ENCODE data around the gene FAM89A.
A peak's percentile ranks its signal among the peaks of the same experiment; 100 is the strongest.

Gene FAM89A

GRCh38 chr1:230976360-230976759 lies 63.7 kb downstream of the FAM89A start:
- no peaks in the 10 kb centered on the region for H3K36me3 ChIP-seq (ENCODE audit: insufficient read depth, low read length)
- H3F3A ChIP-seq (ENCODE audit: low read depth): peaks cover 7% of the 10 kb centered on the region
- H4K20me1 ChIP-seq (ENCODE audit: insufficient read depth, low read length, poor library complexity, severe bottlenecking): peaks cover 27% of the 10 kb centered on the region
- no peaks in the 10 kb centered on the region for H3K9me3 ChIP-seq (ENCODE audit: insufficient read depth, low read depth, low read length)
- H3K9ac ChIP-seq (ENCODE audit: low read depth, low read length, poor library complexity, severe bottlenecking): peak overlapping the region; percentile 17
- H3K9me2 ChIP-seq (replicated peaks; ENCODE audit: low read depth, low read length): no peaks in the 10 kb centered on the region
- H3K79me2 ChIP-seq (ENCODE audit: insufficient read depth, low read length): peaks cover 16% of the 10 kb centered on the region
- peaks cover 48% of the 10 kb centered on the region for H3K4me1 ChIP-seq (ENCODE audit: insufficient read depth, low read length, poor library complexity, severe bottlenecking)
- TF ChIP-seq EZH2phosphoT487 (IDR thresholded peaks at IDR 0.05; ENCODE audit: borderline replicate concordance): no peak
- TF ChIP-seq CTCF (conservative IDR thresholded peaks at IDR 0.05; ENCODE audit: low read length): no peak
- peak overlapping the region; percentile 96 for H3K4me3 ChIP-seq (ENCODE audit: low read length, poor library complexity, severe bottlenecking)
- no peaks in the 10 kb centered on the region for H3K27me3 ChIP-seq (ENCODE audit: insufficient read depth, low read length, poor library complexity, severe bottlenecking)
- H3K4me2 ChIP-seq (ENCODE audit: low read depth, low read length, poor library complexity, severe bottlenecking): peak overlapping the region; percentile 87
- H2AFZ ChIP-seq (ENCODE audit: low read length): no peak overlapping the region

DNA sequence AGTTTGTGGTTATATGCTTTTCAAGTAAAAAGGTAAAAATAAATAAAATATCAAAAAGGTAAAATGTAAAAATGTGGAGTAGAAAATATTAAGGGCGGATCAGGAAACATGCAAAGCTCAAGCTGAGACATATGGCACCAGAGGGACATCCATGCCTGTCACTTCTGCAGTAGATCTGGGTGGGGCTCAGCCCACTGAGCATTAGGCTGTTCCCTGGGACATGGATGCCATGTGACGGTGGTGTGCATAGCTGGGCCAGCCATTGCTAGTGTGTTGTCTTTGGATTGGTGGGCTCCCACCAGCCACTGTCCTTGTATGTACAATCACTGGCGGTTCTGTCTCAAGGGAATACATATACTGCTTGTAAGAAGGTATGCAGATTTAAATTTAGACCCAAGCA lies 64.4 kb downstream of the FAM89A start:
- Histone ChIP-seq H4K20me1 (ENCODE audit: insufficient read depth, low read length, poor library complexity, severe bottlenecking) (peaks cover 27% of the 10 kb centered on the region), H3K9ac (ENCODE audit: low read depth, low read length, poor library complexity, severe bottlenecking) (no peak overlapping the region), H3K4me1 (ENCODE audit: insufficient read depth, low read length, poor library complexity, severe bottlenecking) (peaks cover 48% of the 10 kb centered on the region), H3K79me2 (ENCODE audit: insufficient read depth, low read length) (peaks cover 16% of the 10 kb centered on the region), H3K9me2 (replicated peaks; ENCODE audit: low read depth, low read length) (no peaks in the 10 kb centered on the region), H3K27me3 (ENCODE audit: insufficient read depth, low read length, poor library complexity, severe bottlenecking) (no peaks in the 10 kb centered on the region), H3K4me3 (ENCODE audit: low read length, poor library complexity, severe bottlenecking) (no peak overlapping the region), H3K9me3 (ENCODE audit: insufficient read depth, low read depth, low read length) (no peaks in the 10 kb centered on the region), H2AFZ (ENCODE audit: low read length) (no peak overlapping the region), H3K4me2 (ENCODE audit: low read depth, low read length, poor library complexity, severe bottlenecking) (no peak overlapping the region), H3F3A (ENCODE audit: low read depth) (peaks cover 7% of the 10 kb centered on the region), H3K36me3 (ENCODE audit: insufficient read depth, low read length) (no peaks in the 10 kb centered on the region)
- TF ChIP-seq CTCF (conservative IDR thresholded peaks at IDR 0.05; ENCODE audit: low read length): no peak
- TF ChIP-seq EZH2phosphoT487 (IDR thresholded peaks at IDR 0.05; ENCODE audit: borderline replicate concordance): no peak

GRCh38 chr1:230972855-230973271 lies 67.2 kb downstream of the FAM89A start:
- no peak overlapping the region for H2AFZ ChIP-seq (ENCODE audit: low read length)
- H3K4me2 ChIP-seq (ENCODE audit: low read depth, low read length, poor library complexity, severe bottlenecking): peak overlapping the region; percentile 35
- peaks cover 36% of the 10 kb centered on the region for H3K4me1 ChIP-seq (ENCODE audit: insufficient read depth, low read length, poor library complexity, severe bottlenecking)
- H3K9ac ChIP-seq (ENCODE audit: low read depth, low read length, poor library complexity, severe bottlenecking): no peak overlapping the region
- H3K9me3 ChIP-seq (ENCODE audit: insufficient read depth, low read depth, low read length): no peaks in the 10 kb centered on the region
- H3K27me3 ChIP-seq (ENCODE audit: insufficient read depth, low read length, poor library complexity, severe bottlenecking): no peaks in the 10 kb centered on the region
- peaks cover 8% of the 10 kb centered on the region; the same call in 1 of the 2 replicates for H3K79me2 ChIP-seq (ENCODE audit: insufficient read depth, low read length)
- H3K36me3 ChIP-seq (ENCODE audit: insufficient read depth, low read length): no peaks in the 10 kb centered on the region
- H3K9me2 ChIP-seq (replicated peaks; ENCODE audit: low read depth, low read length): no peaks in the 10 kb centered on the region
- peaks cover 27% of the 10 kb centered on the region for H4K20me1 ChIP-seq (ENCODE audit: insufficient read depth, low read length, poor library complexity, severe bottlenecking)
- no peak overlapping the region for H3K4me3 ChIP-seq (ENCODE audit: low read length, poor library complexity, severe bottlenecking)
- peaks cover 7% of the 10 kb centered on the region for H3F3A ChIP-seq (ENCODE audit: low read depth)
- TF ChIP-seq EZH2phosphoT487 (IDR thresholded peaks at IDR 0.05; ENCODE audit: borderline replicate concordance) (0 out of 2 replicates have a peak, but pooled peaks have one; percentile 27), CTCF (conservative IDR thresholded peaks at IDR 0.05; ENCODE audit: low read length) (no peak)
